Astrocyte (in vitro differentiated cells and primary cell): Measurements from ENCODE around the gene ANTXR1.

Source experiments
- EZH2 ChIP-seq: IDR thresholded peaks from 2 replicates; pipeline ENCODE4 v1.6.1; 2012; ENCODE audit warnings: mild to moderate bottlenecking, low read length, inconsistent platforms; ENCODE audit not compliant: insufficient read depth
- TF ChIP-seq, protein P1 (sequence below): IDR thresholded peaks from 2 replicates; pipeline ENCODE4 v1.5.1; 2011; ENCODE audit warnings: low read depth, mild to moderate bottlenecking, inconsistent platforms, low read length, moderate library complexity; ENCODE audit not compliant: insufficient read depth

DNA sequence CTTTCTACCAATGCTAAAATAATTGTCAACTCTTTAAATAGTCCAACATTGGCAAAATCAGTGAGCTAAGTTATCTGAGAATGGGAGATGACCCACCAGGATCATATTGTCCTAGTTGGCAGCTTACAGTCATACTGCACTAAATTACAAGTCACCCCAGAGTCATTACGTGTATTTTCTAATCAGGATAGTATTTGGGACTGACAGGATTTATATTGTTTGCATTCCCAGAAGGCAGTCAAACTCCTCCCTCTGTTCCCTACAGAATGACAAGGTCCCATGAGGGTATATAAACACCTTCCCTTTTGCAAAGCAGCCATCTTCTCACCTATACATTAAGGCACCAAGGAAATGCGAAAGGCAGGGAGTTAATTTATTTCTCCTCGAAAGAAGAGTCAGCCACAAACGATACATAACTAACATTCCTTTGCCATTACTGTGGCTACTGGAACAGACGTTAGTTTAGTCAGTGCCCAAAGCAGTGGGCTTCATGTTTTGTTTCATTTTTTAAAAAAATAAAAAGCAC is 125.3 kb downstream of the ANTXR1 start:
- TF ChIP-seq, protein P1, sequence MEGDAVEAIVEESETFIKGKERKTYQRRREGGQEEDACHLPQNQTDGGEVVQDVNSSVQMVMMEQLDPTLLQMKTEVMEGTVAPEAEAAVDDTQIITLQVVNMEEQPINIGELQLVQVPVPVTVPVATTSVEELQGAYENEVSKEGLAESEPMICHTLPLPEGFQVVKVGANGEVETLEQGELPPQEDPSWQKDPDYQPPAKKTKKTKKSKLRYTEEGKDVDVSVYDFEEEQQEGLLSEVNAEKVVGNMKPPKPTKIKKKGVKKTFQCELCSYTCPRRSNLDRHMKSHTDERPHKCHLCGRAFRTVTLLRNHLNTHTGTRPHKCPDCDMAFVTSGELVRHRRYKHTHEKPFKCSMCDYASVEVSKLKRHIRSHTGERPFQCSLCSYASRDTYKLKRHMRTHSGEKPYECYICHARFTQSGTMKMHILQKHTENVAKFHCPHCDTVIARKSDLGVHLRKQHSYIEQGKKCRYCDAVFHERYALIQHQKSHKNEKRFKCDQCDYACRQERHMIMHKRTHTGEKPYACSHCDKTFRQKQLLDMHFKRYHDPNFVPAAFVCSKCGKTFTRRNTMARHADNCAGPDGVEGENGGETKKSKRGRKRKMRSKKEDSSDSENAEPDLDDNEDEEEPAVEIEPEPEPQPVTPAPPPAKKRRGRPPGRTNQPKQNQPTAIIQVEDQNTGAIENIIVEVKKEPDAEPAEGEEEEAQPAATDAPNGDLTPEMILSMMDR, result no peak
- TF ChIP-seq EZH2, result no peak
